ENCODE results near the gene HOXD10.

HOXD10 gene

DNA sequence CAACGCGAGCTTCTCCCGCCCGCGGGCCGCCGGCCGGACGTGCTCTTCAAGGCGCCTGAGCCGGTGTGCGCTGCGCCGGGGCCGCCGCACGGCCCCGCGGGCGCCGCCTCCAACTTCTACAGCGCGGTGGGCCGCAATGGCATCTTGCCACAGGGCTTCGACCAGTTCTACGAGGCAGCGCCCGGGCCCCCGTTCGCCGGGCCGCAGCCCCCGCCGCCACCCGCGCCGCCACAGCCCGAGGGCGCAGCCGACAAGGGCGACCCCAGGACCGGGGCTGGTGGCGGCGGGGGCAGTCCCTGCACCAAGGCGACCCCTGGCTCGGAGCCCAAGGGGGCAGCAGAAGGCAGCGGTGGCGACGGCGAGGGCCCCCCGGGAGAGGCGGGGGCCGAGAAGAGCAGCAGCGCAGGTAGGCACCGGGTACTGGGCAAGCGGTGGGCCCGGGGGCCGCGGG is 8.8 kb upstream of the HOXD10 start:
- DNase-seq, result no peak

DNA sequence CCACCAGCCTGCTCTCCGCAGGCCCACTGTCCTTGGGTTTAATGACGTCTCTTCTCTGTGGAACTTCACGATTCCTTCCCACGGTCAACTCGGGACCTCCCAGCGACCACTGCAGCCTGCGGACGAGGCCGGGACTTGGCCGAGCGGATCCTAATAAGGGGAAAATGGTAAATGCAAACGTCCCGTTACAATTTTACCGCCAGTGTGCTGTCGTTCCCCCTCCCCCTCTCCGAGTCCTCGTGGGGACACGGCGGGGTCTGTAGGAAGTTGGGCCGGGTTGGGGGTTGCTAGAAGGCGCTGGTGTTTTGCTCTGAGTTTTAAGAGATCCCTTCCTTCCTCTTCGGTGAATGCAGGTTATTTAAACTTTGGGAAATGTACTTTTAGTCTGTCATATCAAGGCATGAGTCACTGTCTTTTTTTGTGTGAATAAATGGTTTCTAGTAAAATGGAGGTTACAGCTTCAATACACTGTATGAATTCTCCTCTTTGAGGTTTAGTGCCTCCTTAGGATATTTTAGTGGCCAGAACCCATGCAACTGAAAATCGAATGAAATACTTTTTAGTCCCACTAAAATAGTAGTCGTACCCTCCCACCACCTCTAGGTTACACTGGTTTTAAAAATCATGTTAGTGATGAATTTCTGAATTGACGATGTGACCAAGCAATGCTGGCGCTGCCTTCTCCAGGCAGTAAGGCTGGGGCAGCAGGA is 7.2 kb upstream of the HOXD10 start:
- no peak for DNase-seq

DNA sequence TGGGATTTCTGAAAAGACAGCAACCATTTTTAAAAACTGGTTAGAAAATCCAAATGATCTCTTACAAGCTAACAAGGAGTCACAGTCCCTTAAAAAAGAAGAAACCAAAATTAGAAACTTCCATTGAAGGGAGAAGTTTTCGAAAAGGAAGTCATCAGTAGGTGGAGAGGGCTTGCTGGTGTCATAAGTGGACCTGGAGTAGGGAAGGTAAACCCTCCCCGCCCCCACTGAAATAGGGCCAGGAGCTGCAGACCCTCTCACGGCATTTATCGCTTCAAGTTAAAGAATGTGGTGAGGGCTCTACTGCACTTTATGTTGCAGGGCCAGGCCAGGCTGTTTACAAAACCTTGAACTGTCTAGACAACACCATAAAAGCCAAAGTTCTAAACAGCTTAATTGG is 6.6 kb upstream of the HOXD10 start:
- DNase-seq, result no peak

DNA sequence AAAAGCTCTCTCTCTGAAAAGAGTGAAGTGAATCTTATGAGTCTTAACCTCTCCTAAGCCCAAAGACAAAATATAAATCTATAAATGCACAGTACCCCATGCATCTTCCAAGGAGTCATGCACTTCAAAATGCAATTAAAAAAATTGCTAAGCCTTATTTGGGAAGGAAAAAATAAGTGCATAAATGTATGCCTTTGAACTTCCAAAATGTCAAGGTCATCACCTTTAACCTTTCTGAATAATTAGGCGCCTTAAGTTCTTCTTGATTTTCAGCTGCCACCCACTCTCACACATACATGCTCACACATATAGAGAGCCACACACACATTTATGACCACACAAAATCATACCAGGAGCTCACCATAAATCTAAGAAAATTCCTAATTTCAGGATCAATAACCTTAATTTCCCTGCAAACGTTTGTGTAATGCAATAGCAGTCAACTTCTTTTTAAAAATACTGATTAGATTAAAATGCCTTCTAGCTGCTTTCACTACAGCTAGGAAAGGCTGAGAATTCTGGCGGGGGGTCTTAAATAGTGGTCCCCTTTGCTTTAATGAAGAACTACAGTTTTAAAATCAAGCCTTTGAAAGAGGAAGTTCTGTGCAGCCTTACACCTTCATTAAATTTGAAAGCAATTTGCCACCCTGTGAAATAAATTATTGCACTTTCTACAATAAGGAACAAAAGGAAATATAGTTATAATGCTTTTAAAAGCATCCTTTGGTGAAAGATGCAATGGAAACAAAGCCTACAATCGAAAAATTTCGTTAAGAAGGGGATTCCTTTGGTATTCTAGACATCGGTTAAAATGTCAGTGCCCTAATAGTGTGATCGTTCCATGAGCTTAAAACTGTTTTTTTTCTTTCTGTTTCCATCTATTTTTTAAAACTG is 5.9 kb upstream of the HOXD10 start:
- no peak for DNase-seq

DNA sequence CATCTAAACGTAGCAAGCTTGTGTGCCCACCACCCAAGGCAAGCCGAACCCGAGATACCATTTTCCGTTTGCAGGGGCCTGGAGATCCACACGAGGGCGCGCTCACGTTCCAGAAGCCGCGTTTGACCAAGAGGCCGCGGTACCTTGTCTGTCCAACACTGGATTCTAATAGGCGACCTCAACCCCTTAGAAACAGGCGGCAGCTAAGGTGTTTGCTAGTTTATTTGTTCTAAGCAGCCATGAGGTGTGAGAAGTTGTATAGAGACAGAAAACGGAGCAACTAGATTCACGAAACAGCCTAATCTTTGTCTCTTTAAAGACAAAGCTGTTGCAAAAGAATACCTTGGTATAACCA is 5.3 kb upstream of the HOXD10 start:
- DNase-seq, result peak; percentile 81

DNA sequence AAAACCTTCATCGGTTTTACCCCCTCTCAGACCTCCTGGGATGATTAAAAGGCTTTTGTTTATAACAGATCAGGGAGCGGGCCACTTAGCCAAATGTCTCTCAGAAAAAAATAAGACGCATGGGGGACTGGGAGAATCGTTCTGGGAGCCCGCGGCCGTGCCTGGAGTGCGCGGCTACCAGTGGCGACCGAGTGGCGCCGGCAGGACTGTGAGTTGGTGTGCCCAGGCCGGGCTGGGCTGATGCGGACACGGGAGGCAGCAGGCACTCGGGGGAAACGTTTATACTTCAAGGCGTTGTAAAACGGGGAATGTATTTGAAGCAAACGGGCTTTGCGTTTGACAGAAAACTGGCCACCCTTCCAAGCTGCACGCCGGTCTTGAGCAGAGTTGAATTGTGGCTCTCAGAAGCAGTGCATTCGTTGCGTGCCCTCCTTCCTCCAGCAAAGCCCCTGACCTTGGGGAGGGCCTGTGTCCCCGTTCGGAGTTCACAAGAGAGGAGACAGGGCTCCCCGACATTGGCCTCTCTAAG is 4.7 kb upstream of the HOXD10 start:
- DNase-seq, result no peak

DNA sequence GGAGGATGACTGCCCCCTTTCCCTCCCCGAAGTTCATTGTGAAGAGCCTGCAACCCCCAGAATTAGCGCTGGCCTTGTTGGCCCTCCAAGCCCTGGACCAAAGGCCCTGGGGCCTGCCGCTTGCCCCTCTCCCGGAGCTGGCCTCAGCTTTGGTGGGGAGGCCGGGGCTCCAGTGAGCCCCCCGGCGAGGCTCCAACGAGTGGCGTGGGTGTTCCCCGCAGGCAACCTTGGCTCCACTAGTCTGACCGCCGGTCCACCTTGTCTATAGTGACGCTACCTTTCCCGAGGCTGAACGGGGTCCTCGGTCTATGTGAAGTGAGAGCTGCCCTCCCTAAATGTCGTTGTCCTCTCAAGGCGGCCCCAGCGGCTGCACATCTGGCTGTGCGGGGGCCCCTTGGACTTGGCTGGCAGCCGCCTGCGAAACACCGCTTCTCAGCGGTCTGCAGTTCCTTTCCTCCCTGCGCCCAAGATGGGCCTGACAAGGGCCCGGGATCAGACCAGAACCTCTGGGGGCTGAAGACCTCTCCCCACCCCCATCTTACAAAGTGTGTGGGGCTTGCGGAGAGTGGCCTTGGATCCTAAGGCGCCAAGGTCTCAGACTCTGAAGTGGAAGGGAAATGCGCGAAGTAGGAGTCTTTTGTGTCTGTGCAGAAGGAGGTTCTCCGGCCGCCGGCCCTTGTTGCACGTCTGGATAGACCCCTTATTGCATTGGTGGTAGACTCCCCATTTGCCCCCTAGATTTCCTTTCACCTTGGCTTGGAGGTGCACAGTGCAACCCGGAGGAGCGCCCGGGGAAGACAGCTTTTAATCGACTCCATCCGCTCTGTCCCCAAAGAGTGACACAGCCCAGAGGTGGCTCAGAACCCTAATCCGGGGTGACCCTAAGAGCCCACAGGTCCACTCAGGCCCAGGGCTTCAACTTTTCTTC is 3.9 kb upstream of the HOXD10 start:
- no peak for DNase-seq

DNA sequence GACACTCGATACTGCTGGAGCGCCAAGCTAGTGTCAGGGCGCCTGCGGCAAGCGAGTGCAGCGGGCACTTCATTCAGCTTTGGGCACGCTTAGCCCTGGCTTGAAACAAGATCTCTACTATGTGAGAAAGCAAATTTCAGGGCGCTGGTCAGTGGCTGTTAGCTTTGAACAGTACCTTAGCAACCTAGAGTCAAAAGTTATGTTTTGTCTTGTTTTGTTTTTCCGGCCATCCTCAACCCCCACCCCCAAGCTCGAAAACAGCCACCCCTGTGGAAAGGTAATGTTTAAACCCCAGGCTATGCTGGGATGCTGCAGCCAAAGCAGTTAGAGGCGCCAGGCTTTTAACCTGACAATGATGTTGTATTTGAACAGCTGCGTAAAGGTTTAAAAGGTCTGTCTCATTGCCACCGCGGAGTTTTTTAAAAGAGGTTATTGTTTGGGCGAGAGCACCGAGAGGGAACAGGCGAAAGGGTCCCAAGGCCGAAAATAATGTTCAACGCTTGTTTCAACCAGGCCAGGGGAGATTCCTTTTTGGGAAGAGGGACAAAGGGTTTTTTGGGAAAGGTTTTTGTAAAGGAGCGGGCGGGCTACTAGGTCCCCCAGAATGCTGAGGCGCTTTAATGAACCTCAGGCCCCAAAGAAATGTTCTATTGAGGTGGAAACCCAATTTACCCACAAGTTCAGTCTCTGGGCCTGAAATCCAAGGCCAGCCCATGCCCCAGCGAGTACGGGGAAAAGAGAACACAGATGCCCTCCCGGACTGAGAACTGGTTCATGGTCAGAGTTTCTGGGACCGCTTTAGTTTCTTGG is 2.3 kb upstream of the HOXD10 start:
- no peak for DNase-seq

DNA sequence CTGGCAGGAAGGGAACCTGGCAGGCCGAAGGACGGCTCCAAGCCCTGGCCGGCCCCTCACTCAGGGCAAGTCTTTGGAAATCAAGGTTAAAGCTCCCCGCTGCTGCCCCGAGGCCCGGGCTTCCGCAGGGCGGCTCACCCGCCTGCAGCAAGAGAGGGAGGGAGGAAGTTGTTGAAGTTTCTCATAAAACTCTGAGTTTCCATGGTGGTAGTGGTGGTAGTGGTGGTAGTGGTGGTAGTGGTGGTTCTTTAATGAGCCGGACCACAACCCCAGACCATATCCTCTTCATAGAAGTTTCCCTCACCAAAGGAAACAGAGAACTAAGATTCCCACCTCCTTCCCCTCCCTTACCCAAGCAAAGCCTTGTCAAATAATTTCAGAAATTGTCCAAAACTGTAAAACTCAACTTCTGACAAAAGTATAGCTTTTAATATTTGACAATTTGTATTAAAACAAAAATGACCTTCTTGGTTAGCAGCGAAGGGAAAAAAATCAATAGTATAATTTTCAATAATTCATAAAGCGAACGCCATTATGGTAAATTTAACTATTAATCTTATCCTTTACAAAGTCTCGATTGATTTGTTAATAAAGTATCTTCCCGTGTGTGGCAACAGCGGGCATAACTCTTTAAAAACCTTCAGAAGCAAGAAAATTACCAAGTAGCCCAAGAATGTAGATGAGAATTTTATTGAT is 1.5 kb upstream of the HOXD10 start:
- no peak for DNase-seq

DNA sequence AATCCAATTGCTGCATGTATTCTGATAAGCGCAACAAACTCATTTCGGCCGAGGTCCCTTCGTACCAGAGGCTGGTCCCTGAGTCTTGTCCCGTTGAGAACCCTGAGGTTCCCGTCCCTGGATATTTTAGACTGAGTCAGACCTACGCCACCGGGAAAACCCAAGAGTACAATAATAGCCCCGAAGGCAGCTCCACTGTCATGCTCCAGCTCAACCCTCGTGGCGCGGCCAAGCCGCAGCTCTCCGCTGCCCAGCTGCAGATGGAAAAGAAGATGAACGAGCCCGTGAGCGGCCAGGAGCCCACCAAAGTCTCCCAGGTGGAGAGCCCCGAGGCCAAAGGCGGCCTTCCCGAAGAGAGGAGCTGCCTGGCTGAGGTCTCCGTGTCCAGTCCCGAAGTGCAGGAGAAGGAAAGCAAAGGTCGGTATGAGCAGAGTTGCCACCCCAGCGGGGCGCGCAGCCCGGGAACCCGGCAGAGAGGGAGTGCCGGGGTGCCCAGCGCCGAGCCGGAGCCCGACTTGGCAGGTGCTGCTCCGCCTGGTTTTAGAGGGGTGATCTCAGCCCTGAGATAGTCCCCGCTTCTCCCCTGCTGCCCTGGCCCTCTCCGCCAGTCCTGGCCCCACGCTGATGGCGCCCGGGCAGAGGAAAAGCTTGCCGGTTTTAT is 714 bp downstream of the HOXD10 start:
- no peak for DNase-seq

DNA sequence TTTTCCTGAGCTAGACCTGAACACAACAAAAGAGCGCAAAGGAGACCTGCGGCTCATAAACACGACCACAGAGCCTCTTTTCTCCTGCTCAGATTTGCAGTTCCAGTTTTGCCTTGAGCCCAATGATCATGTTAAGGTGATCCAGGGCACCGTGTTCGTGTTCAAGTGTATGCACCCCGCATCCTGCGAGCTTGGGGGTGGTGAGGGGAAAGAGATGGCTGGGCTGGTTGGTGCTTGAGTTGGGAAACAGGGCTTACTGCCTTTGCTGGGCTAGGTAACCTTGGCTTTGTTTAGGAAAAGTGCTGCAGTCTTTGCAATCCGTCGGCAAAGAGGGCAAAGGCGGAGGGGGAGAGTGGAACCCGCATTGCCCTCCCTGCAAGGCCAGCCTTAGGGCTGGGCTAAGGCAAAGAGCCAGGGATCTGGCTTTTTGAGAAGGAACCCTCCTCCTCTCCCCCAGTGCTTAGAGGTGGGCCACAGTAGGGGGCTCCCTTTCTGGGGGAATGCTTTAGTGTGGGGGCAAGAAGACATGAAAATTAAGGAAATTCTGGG is 1.3 kb downstream of the HOXD10 start:
- no peak for DNase-seq

DNA sequence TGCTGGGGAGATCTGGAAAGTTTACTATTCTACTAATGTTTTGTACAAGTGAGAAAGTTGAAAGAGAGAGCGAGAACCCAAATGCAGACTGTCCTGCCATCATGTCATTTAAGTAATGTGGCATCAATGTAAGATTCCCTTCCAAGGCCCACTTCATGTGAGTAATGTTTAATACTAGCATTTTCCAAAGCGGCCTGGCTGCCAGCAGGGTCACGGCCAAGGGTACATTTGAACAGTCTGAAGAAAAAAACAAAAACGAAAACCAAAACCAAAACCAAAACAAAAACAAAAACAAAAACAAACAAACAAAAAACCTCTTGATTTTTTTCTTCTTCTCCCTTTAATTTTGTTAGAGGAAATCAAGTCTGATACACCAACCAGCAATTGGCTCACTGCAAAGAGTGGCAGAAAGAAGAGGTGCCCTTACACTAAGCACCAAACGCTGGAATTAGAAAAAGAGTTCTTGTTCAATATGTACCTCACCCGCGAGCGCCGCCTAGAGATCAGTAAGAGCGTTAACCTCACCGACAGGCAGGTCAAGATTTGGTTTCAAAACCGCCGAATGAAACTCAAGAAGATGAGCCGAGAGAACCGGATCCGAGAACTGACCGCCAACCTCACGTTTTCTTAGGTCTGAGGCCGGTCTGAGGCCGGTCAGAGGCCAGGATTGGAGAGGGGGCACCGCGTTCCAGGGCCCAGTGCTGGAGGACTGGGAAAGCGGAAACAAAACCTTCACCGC is 2.2 kb downstream of the HOXD10 start:
- DNase-seq, result peak; percentile 38

DNA sequence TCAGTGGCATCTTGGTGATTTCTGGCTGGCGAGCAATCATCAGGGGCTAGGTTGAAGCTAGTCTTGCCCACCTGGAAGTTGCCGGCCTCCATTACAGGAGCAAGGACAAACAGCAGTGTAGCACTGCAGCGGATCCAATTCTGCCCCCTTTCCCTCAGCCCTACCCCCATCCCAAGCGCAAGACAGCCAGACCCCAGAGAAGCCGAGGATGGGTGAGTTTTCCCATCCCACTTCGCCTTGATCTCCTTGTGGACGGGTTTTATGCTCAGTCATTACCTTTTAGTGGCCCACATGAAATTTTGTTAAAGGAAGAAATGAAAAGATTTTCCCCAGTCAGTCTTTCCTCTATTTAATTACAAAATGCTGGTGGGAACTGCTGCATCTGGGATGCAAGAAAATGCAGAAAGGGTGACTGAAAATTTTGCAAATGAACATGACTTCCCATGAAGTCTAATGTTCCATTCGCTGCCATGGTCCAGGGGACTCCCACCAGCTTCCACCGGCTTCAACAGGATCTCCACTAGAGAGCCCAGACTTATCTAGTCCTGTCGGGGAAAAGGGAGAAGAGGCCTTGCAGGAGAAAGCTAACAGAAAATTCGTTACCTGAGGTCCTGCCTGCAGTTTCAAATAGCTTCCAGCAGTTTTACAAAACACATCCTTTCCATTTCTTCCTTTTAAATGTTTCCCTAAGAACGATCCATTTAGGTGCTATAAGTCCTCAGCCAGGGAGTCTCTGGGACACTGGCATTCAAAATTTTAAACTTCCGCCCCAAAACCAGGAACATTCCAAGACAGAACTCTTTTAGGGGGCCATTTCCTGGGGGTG is 4.0 kb downstream of the HOXD10 start:
- DNase-seq, result no peak

DNA sequence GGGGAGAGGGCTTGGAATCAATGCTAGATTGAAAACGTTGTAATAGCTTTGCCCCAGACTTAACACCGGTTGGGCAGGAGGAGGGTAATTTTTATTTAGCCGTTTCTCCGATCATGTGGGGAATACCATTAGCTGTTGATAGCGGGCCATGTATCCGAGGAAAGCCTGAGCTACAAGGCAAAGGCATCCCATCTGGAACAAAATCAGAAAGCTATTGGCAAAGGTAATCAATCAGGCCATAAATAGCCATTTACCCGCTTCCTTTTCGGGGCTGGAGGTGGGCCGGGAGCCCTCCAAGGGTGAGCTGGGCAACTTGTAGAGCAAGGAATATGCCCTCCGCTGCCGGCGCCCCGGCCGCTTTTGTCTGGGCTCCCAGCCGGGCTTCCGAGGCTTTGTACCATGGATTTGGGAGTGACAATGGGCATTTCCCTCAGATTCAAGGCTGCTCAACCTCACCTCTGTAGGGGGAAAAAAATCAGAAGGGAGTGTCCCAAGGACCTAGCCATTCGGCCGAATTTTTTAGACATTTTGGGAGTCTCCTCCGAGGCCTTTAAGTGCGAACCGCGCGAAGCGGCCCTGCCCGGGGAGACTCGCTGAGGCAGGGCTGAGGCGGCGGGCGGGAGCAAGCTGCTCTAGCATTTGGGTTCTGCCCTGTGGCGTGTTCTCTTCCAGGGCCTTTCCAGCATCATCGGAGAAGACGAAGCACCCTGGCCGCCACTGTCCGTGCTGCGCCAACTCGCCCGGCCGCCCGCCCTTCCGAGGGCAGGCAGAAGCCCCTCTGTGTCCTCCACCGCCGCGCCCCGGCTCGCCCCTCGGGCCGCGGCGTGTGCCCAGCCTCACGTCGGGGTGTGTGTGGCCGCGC is 4.8 kb downstream of the HOXD10 start:
- no peak for DNase-seq

DNA sequence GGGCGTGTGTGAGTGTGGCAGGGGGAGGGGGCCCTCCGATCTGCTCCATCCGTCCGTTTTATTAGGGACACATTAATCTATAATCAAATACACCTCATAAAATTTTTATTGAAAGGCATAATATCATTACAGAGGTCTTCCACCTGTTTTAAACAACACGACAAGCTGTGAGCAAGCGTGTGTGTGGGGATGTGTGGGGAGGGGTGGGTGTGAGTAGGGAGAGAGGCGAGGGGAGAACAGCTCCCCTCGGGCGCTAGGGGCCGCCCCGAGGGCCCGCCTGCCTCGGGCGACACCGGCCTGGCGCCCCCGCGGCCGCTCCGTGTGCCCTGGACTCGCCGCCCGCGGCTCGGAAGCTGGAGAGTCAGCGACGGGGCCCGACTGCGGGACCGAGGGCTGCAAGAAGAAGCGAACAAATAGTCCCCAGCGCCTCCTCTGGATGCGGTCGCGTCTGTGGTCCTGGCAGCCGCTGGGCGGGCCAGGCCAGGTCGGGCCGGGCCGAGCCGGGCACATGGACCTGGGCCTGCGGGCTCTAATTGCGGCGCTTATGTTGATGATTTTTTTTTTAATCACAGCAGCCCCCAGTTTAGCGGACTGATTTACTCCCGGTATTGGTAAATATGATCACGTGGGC is 5.6 kb downstream of the HOXD10 start:
- peak; percentile 34 for DNase-seq

DNA sequence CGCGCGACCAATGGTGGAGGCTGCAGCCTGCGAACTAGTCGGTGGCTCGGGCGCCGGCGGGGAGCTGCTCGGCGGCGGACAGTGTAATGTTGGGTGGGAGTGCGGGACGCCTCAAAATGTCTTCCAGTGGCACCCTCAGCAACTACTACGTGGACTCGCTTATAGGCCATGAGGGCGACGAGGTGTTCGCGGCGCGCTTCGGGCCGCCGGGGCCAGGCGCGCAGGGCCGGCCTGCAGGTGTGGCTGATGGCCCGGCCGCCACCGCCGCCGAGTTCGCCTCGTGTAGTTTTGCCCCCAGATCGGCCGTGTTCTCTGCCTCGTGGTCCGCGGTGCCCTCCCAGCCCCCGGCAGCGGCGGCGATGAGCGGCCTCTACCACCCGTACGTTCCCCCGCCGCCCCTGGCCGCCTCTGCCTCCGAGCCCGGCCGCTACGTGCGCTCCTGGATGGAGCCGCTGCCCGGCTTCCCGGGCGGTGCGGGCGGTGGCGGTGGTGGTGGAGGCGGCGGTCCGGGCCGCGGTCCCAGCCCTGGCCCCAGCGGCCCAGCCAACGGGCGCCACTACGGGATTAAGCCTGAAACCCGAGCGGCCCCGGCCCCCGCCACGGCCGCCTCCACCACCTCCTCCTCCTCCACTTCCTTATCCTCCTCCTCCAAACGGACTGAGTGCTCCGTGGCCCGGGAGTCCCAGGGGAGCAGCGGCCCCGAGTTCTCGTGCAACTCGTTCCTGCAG is 6.3 kb downstream of the HOXD10 start, which contains the start of gene HOXD9:
HOXD9 (plus strand) TSS at position 37 of the 728 bp plus-strand sequence; CDS start at position 87, 50 bp downstream.
- DNase-seq, result no peak
